GM18517 (cell line): Measurements from ENCODE around the gene HAND2.

Experiments used
- ATAC-seq: cut with Tn5 transposase; IDR thresholded peaks from one replicate; pipeline ENCODE4 v1.9.1; 2021; ENCODE audit warnings: mild to moderate bottlenecking, moderate library complexity; ENCODE audit not compliant: unreplicated experiment

The HAND2 gene

GRCh38 chr4:173529477-173530325 lies at the start of gene HAND2:
TSS of gene HAND2 (minus strand) at chr4:173530229. CDS start at chr4:173529289, 940 bp downstream.
- no peak for ATAC-seq

- no peak for ATAC-seq
Observed at GRCh38 chr4:173578956-173579355, 48.9 kb upstream of the HAND2 start.

- no peak for ATAC-seq
Observed at GRCh38 chr4:173577963-173578362, 47.9 kb upstream of the HAND2 start.

GRCh38 chr4:173575482-173576152 lies 45.6 kb upstream of the HAND2 start:
- no peak for ATAC-seq

- no peak for ATAC-seq
Observed at GRCh38 chr4:173573725-173574124, 43.7 kb upstream of the HAND2 start.

- ATAC-seq: no peak
Observed at GRCh38 chr4:173573286-173573685, 43.3 kb upstream of the HAND2 start.

- ATAC-seq: no peak
Observed at GRCh38 chr4:173572493-173573129, 42.6 kb upstream of the HAND2 start.

- no peak for ATAC-seq
Observed at GRCh38 chr4:173571620-173572019, 41.6 kb upstream of the HAND2 start.

GRCh38 chr4:173565281-173565680 lies 35.3 kb upstream of the HAND2 start:
- ATAC-seq: no peak

- ATAC-seq: no peak
Observed at GRCh38 chr4:173564461-173564860, 34.4 kb upstream of the HAND2 start.

GRCh38 chr4:173560896-173561295 lies 30.9 kb upstream of the HAND2 start:
- no peak for ATAC-seq

GRCh38 chr4:173556398-173557131 lies 26.5 kb upstream of the HAND2 start:
- no peak for ATAC-seq

- no peak for ATAC-seq
Observed at GRCh38 chr4:173547889-173548288, 17.9 kb upstream of the HAND2 start.

GRCh38 chr4:173546776-173547175 lies 16.7 kb upstream of the HAND2 start:
- no peak for ATAC-seq

GRCh38 chr4:173545440-173545839 lies 15.4 kb upstream of the HAND2 start:
- no peak for ATAC-seq

- no peak for ATAC-seq
Observed at GRCh38 chr4:173543266-173543665, 13.2 kb upstream of the HAND2 start.

GRCh38 chr4:173539986-173540385 lies 10.0 kb upstream of the HAND2 start:
- no peak for ATAC-seq

GRCh38 chr4:173538909-173539445 lies 8.9 kb upstream of the HAND2 start:
- ATAC-seq: no peak

GRCh38 chr4:173538148-173538908 lies 8.3 kb upstream of the HAND2 start:
- ATAC-seq: no peak

GRCh38 chr4:173537613-173538147 lies 7.7 kb upstream of the HAND2 start:
- ATAC-seq: no peak
